Heart right ventricle (tissue), 16 donors: ENCODE results near the gene NOG. TPM values are rescaled to one million over a fixed set of nuclear protein-coding genes. Genes with fewer than 3 reads are reported as not detected.

Experiments used
- ATAC-seq, 8 donors: fragments of 200-7000 bp; cut with Tn5 transposase; one replicate each; pipeline ENCODE4 v1.9.1; 2020; ENCODE audit warnings: mild to moderate bottlenecking in 8 of 8, moderate library complexity in 8 of 8, moderate number of reproducible peaks in 1 of 8
- DNase-seq, 2 donors: peaks; one replicate each; pipeline ENCODE4 v3.0.0-alpha.2; 2020
- H3K27ac ChIP-seq, 10 donors: fragments of 200-600 bp; sonication (generic) in 2 of 10; one replicate each; pipeline versions ENCODE4 v1.5.0 to v1.8.0; 2020 to 2022; ENCODE audit warnings: mild to moderate bottlenecking in 3 of 10
- H3K27me3 ChIP-seq, 7 donors: fragments of 200-600 bp; one replicate each; pipeline ENCODE4 v1.8.0; 2021 to 2022; ENCODE audit warnings: mild to moderate bottlenecking in 2 of 7
- H3K36me3 ChIP-seq, 9 donors: fragments of 200-600 bp; sonication (generic) in 1 of 9; one replicate each; pipeline versions ENCODE4 v1.5.0 to v1.8.0; 2020 to 2022; ENCODE audit warnings: mild to moderate bottlenecking in 2 of 9
- H3K4me1 ChIP-seq, 9 donors: fragments of 200-600 bp; sonication (generic) in 1 of 9; one replicate each; pipeline versions ENCODE4 v1.5.0 to v1.8.0; 2020 to 2022; ENCODE audit warnings: mild to moderate bottlenecking in 4 of 9
- H3K4me3 ChIP-seq, 10 donors: fragments of 200-600 bp; sonication (generic) in 2 of 10; one replicate each; pipeline versions ENCODE4 v1.5.0 to v1.8.0; 2020 to 2022; ENCODE audit warnings: mild to moderate bottlenecking in 7 of 10, moderate library complexity in 2 of 10
- H3K9me3 ChIP-seq, 11 donors: fragments of 200-600 bp in 10 of 11; sonication (generic) in 2 of 11; one replicate each; pipeline versions ENCODE4 v1.5.0 to v1.8.0; 2013 to 2022; ENCODE audit warnings: mild to moderate bottlenecking in 2 of 11, control low read depth in 1 of 11, moderate library complexity in 1 of 11
- WGBS, 2 donors: extraction: QIAGEN DNeasy Blood & Tissue Kit; methylation state at CpG; one replicate each; pipeline ENCODE4 v1.1.7; 2013; ENCODE audit warnings: inconsistent platforms in 1 of 2; 5-methylcytosine and 5-hydroxymethylcytosine counted together
- intact Hi-C, 10 donors: fragments of 100-400 bp; cut with DNase I; formaldehyde crosslinking; loops; one replicate each; pipeline versions ENCODE4 v1.11.1 to v1.14.2; 2022
- polyA plus RNA-seq, 2 donors: library from polyadenylated mRNA; stranded (reverse); fragments of 200-250 nt; gene quantifications; one replicate each; pipeline ENCODE4 v1.2.3, GENCODE V29; 2013
- total RNA-seq, 10 donors: library from RNA; stranded (reverse); fragmentation: NEBNext Ultra II Directional in 3 of 10; extraction: Animal tissue kit (Norgen Biotek cat#: 25700) in 3 of 10; gene quantifications; one replicate each; pipeline versions ENCODE4 v1.2.1 to v1.2.4, GENCODE V29; 2021 to 2023
- TF ChIP-seq, protein P1 (sequence below), 9 donors: fragments of 200-600 bp; sonication (generic) in 2 of 9; IDR thresholded peaks; one replicate each; pipeline versions ENCODE4 v1.5.0 to v1.8.0; 2021 to 2022; ENCODE audit warnings: antibody characterized with exemption in 9 of 9, mild to moderate bottlenecking in 5 of 9, moderate library complexity in 1 of 9
- donor health status: Arrhythmogenic right ventricular cardiomyopathy.
- donor health status: ischemic (EF 13 %, LVEDD 7.1; RV severe dilation, severe dysfunction).
- donor health status: healthy with polysubstance abuse.
- donor health status: DM: no; HTN: yes; CAD: no.
- donor health status: DM: no; HTN: no; CAD: no.
- donor health status: ischemic (EF 25% LVEDD 6.9; RV normal size, moderate dysfunction).
- donor health status: ischemic (EF 25% LVEDD 5.7; RV mildly dilated, moderate dysfunction).
- donor health status: healthy.
- donor health status: DM: yes; HTN: yes; CAD: no.
- donor health status: Ischemic cardiomyopathy.
- donor health status: ischemic (EF 35%, LVEDD 5.7; RV mildly dilated, moderate dysfunction).
- donor health status: nonischemic (EF 11% LVEDD 7.7; RV severe dilation, severe dysfunction).
- donor health status: DM: yes; HTN: yes; CAD: no.
- donor health status: PGD.
- donor health status: ischemic (EF 29% LVEDD 5.4; RV normal size, mild dysfunction).
- donor health status: nonischemic (EF 23%, LVEDD 6.1; RV moderate dilation, normal function).

Gene NOG
- total and polyA plus RNA-seq, 12 donors: 0.11 to 0.48 (median 0.16) TPM; not detected in 1

DNA sequence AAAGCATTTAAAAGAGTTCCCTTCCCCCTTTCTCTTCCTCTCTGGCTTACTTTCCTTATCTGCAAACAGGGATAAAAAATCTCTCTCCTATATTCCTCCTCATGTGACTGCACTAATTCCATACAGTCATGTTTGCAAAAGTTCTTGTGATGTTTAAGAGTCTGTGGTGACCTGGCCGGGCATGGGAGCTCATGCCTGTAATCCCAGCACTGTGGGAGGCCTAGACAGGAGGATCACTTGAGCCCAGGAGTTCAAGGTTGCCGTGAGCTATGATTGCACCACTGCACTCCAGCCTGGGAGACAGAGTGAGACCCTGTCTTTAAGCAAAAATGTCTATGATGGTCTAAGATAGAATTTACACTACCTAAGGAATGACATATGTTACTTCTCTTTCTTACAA lies 19.6 kb downstream of the NOG start:
- WGBS, 2 donors: 79 to 80% methylated on average over 2 of the region's 2 CpGs
- H3K36me3 ChIP-seq: no peaks in the 10 kb centered on the region
- H3K4me1 ChIP-seq: no peaks in the 10 kb centered on the region
- no peaks in the 10 kb centered on the region for H3K9me3 ChIP-seq
- H3K27ac ChIP-seq: no peak overlapping the region
- TF ChIP-seq, protein P1, sequence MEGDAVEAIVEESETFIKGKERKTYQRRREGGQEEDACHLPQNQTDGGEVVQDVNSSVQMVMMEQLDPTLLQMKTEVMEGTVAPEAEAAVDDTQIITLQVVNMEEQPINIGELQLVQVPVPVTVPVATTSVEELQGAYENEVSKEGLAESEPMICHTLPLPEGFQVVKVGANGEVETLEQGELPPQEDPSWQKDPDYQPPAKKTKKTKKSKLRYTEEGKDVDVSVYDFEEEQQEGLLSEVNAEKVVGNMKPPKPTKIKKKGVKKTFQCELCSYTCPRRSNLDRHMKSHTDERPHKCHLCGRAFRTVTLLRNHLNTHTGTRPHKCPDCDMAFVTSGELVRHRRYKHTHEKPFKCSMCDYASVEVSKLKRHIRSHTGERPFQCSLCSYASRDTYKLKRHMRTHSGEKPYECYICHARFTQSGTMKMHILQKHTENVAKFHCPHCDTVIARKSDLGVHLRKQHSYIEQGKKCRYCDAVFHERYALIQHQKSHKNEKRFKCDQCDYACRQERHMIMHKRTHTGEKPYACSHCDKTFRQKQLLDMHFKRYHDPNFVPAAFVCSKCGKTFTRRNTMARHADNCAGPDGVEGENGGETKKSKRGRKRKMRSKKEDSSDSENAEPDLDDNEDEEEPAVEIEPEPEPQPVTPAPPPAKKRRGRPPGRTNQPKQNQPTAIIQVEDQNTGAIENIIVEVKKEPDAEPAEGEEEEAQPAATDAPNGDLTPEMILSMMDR (IDR thresholded peaks at IDR 0.05): no peak
- H3K4me3 ChIP-seq: no peak overlapping the region
- DNase-seq: no peak
- intact Hi-C loops: no loop called here
- peaks cover 0 to 12% (median 0%) of the 10 kb centered on the region in 7 donors for H3K27me3 ChIP-seq
- no peak for ATAC-seq

DNA sequence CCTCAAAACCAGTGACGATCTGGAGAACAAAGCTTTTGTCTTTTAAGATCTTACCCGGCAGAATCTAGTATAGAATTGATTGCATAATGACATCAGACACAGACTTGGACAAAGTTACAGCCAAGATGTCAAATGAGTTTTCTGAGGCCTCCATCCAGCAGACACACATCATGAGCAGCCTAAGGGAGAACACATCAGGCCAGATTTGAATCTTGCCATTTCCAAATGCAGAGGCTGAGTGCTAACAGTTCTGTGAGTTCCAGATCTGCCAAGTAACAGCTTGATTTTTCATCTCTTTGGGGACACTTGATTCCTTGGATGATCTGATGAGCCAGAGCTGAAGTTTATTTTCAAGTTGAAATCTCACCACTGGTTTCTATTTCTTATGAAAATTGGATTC lies 21.0 kb downstream of the NOG start:
- TF ChIP-seq, protein P1 (IDR thresholded peaks at IDR 0.05): no peak
- H3K9me3 ChIP-seq: no peaks in the 10 kb centered on the region
- H3K36me3 ChIP-seq: no peaks in the 10 kb centered on the region
- ATAC-seq: no peak
- WGBS, 2 donors: 89 to 91% methylated on average over 2 of the region's 2 CpGs
- no peak overlapping the region for H3K27ac ChIP-seq
- intact Hi-C loops: no loop called here
- H3K4me3 ChIP-seq: no peak overlapping the region
- no peak for DNase-seq
- peaks cover 0 to 6% (median 0%) of the 10 kb centered on the region in 7 donors for H3K27me3 ChIP-seq
- no peaks in the 10 kb centered on the region for H3K4me1 ChIP-seq

DNA sequence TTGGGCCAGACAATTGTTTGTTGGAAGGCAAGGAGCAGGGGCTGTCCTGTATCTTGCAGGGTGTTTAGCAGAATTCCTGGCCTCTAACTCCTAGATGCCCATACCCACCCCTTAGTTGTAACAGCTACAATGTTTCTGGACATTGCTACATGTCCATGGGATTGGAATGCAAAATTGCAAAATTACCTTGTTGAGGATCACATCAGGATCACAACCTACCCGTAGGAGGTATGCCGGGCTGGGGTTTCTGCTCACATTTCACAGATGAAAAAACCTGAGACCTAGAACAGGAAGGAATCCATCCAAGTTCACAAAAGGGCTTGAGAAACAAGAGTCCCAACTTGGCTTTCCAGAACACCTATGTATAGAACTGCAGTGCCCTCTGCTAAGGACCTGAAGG lies 22.7 kb downstream of the NOG start:
- Histone ChIP-seq H3K4me1 (no peaks in the 10 kb centered on the region), H3K27me3 (peaks cover 0 to 6% (median 0%) of the 10 kb centered on the region in 7 donors), H3K27ac (no peak overlapping the region), H3K4me3 (no peak overlapping the region), H3K36me3 (no peaks in the 10 kb centered on the region), H3K9me3 (no peaks in the 10 kb centered on the region)
- no peak for ATAC-seq
- intact Hi-C loops: no loop called here
- TF ChIP-seq, protein P1 (IDR thresholded peaks at IDR 0.05): no peak
- DNase-seq: no peak
- 89 to 90% methylated on average over 2 of the region's 2 CpGs for WGBS, 2 donors

DNA sequence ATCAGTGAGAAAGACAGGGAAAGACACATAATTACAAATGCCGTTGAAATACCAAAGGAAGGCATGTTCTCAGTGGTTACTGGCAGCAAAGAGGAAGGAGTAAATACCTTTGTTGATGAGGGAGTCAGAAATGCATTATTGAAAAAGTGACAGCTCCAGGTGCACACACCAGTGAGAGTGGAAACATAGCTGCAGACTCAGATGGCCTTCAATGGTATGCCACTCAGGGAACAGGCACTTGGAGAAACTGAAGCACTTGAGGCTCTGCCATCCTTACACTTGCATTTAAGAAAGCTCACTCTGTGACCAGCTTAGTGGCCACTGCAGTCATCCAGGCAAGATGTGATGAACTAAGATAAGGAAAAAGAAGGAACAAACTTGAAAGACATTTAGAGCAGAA lies 29.9 kb downstream of the NOG start:
- Histone ChIP-seq H3K9me3 (no peaks in the 10 kb centered on the region), H3K27ac (no peak overlapping the region), H3K36me3 (no peaks in the 10 kb centered on the region), H3K4me3 (no peak overlapping the region), H3K4me1 (peaks cover 0 to 3% (median 0%) of the 10 kb centered on the region in 9 donors), H3K27me3 (peaks cover 0 to 28% (median 8%) of the 10 kb centered on the region in 7 donors)
- DNase-seq (no peak), ATAC-seq (no peak)
- WGBS, 2 donors: 76 to 81% methylated on average over 1 of the region's 1 CpG
- intact Hi-C loops: no loop called here
- TF ChIP-seq, protein P1 (IDR thresholded peaks at IDR 0.05): no peak
